ENCODE results near the gene PPP2R5B.

Gene PPP2R5B

GRCh38 chr11:64892838-64893193 lies 31.7 kb upstream of the PPP2R5B start:
- Histone ChIP-seq H3K4me3 (replicated peaks; ENCODE audit: insufficient read depth, low read length) (no peak overlapping the region), H3K27me3 (ENCODE audit: insufficient read depth, poor library complexity, severe bottlenecking) (no peaks in the 10 kb centered on the region), H3K27ac (replicated peaks) (no peak overlapping the region)
- no peak for DNase-seq (ENCODE audit: low read depth in 1 of 2, low spot score in 1 of 2)
- TF ChIP-seq POLR2AphosphoS5 (IDR thresholded peaks at IDR 0.05; ENCODE audit: low read depth) (no peak), GABPA (IDR thresholded peaks at IDR 0.05; ENCODE audit: low read depth) (no peak), SPI1 (IDR thresholded peaks at IDR 0.05; ENCODE audit: borderline replicate concordance, low read depth) (no peak)
- TF ChIP-seq, protein P1, sequence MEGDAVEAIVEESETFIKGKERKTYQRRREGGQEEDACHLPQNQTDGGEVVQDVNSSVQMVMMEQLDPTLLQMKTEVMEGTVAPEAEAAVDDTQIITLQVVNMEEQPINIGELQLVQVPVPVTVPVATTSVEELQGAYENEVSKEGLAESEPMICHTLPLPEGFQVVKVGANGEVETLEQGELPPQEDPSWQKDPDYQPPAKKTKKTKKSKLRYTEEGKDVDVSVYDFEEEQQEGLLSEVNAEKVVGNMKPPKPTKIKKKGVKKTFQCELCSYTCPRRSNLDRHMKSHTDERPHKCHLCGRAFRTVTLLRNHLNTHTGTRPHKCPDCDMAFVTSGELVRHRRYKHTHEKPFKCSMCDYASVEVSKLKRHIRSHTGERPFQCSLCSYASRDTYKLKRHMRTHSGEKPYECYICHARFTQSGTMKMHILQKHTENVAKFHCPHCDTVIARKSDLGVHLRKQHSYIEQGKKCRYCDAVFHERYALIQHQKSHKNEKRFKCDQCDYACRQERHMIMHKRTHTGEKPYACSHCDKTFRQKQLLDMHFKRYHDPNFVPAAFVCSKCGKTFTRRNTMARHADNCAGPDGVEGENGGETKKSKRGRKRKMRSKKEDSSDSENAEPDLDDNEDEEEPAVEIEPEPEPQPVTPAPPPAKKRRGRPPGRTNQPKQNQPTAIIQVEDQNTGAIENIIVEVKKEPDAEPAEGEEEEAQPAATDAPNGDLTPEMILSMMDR (IDR thresholded peaks at IDR 0.05; ENCODE audit: insufficient read depth, low read length): no peak
- TF ChIP-seq, protein P2, sequence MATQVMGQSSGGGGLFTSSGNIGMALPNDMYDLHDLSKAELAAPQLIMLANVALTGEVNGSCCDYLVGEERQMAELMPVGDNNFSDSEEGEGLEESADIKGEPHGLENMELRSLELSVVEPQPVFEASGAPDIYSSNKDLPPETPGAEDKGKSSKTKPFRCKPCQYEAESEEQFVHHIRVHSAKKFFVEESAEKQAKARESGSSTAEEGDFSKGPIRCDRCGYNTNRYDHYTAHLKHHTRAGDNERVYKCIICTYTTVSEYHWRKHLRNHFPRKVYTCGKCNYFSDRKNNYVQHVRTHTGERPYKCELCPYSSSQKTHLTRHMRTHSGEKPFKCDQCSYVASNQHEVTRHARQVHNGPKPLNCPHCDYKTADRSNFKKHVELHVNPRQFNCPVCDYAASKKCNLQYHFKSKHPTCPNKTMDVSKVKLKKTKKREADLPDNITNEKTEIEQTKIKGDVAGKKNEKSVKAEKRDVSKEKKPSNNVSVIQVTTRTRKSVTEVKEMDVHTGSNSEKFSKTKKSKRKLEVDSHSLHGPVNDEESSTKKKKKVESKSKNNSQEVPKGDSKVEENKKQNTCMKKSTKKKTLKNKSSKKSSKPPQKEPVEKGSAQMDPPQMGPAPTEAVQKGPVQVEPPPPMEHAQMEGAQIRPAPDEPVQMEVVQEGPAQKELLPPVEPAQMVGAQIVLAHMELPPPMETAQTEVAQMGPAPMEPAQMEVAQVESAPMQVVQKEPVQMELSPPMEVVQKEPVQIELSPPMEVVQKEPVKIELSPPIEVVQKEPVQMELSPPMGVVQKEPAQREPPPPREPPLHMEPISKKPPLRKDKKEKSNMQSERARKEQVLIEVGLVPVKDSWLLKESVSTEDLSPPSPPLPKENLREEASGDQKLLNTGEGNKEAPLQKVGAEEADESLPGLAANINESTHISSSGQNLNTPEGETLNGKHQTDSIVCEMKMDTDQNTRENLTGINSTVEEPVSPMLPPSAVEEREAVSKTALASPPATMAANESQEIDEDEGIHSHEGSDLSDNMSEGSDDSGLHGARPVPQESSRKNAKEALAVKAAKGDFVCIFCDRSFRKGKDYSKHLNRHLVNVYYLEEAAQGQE (IDR thresholded peaks at IDR 0.05; ENCODE audit: insufficient replicate concordance, low read depth): no peak

- no peak for DNase-seq (ENCODE audit: low read depth in 1 of 2, low spot score in 1 of 2)
- Histone ChIP-seq H3K27ac (replicated peaks) (no peak overlapping the region), H3K27me3 (ENCODE audit: insufficient read depth, poor library complexity, severe bottlenecking) (no peaks in the 10 kb centered on the region), H3K4me3 (replicated peaks; ENCODE audit: insufficient read depth, low read length) (no peak overlapping the region)
- TF ChIP-seq POLR2AphosphoS5 (IDR thresholded peaks at IDR 0.05; ENCODE audit: low read depth): peak; percentile 33; the same call in 1 of the 2 replicates
- TF ChIP-seq, protein P1 (IDR thresholded peaks at IDR 0.05; ENCODE audit: insufficient read depth, low read length): no peak
These were observed 31.1 kb upstream of the PPP2R5B start for GRCh38 chr11:64893194-64894069.

GRCh38 chr11:64894070-64894811 lies 30.2 kb upstream of the PPP2R5B start:
- DNase-seq (ENCODE audit: low read depth in 1 of 2, low spot score in 1 of 2): peak; percentile 69 to 86
- H3K27ac ChIP-seq (replicated peaks): no peak overlapping the region
- H3K4me3 ChIP-seq (replicated peaks; ENCODE audit: insufficient read depth, low read length): no peak overlapping the region
- TF ChIP-seq GABPA (IDR thresholded peaks at IDR 0.05; ENCODE audit: low read depth) (no peak), POLR2AphosphoS5 (IDR thresholded peaks at IDR 0.05; ENCODE audit: low read depth) (no peak), SPI1 (IDR thresholded peaks at IDR 0.05; ENCODE audit: borderline replicate concordance, low read depth) (no peak)
- TF ChIP-seq, protein P2 (IDR thresholded peaks at IDR 0.05; ENCODE audit: insufficient replicate concordance, low read depth): no peak
- TF ChIP-seq, protein P1 (IDR thresholded peaks at IDR 0.05; ENCODE audit: insufficient read depth, low read length): peak; percentile 78
- no peaks in the 10 kb centered on the region for H3K27me3 ChIP-seq (ENCODE audit: insufficient read depth, poor library complexity, severe bottlenecking)
